HepG2 (cell line): Measurements from ENCODE around the gene DNAJB11. TPM values are rescaled to one million over a fixed set of nuclear protein-coding genes. Genes with fewer than 3 reads are reported as not detected.

ENCODE experiments used
- CEBPB ChIP-seq: IDR thresholded peaks from 2 replicates; pipeline ENCODE4 v1.6.1; 2011; ENCODE audit warnings: low read depth, low read length, improper control_type of control experiment, borderline replicate concordance
- CSRNP1 ChIP-seq: sonication (generic); formaldehyde crosslinking; IDR thresholded peaks from 2 replicates; pipeline ENCODE4 v1.8.1; 2023; ENCODE audit warnings: mild to moderate bottlenecking, missing genetic modification reagents
- HOXD1 ChIP-seq: sonication (generic); formaldehyde crosslinking; IDR thresholded peaks from 2 replicates; pipeline ENCODE4 v1.5.0; 2020; ENCODE audit warnings: missing genetic modification reagents
- IRX3 ChIP-seq: sonication (generic); formaldehyde crosslinking; IDR thresholded peaks from 2 replicates; pipeline ENCODE4 v1.8.1; 2023; ENCODE audit warnings: mild to moderate bottlenecking, low read depth, missing genetic modification reagents, borderline replicate concordance
- KDM2A ChIP-seq: sonication (generic); formaldehyde crosslinking; IDR thresholded peaks from 2 replicates; pipeline ENCODE4 v1.4.0; 2020; ENCODE audit warnings: low read depth, missing genetic modification reagents, borderline replicate concordance
- KLF9 ChIP-seq: IDR thresholded peaks from 2 replicates; pipeline ENCODE4 v1.6.1; 2016; ENCODE audit warnings: low read depth
- NCOA2 ChIP-seq: sonication (generic); formaldehyde crosslinking; IDR thresholded peaks from 2 replicates; pipeline ENCODE4 v1.8.0; 2022; ENCODE audit warnings: inconsistent platforms
- NR2F1 ChIP-seq, 2 experiments: fragments of 450-650 bp in 1 of 2; formaldehyde crosslinking in 1 of 2; IDR thresholded peaks; 2 replicates each; pipeline versions ENCODE4 v1.5.0 to v1.6.1; 2016 to 2020; ENCODE audit warnings: mild to moderate bottlenecking in 1 of 2, missing compliant biosample characterization in 1 of 2, missing genetic modification reagents in 1 of 2, moderate library complexity in 1 of 2
- PCBP1 ChIP-seq: fragments of 200-400 bp; formaldehyde crosslinking; IDR thresholded peaks from 2 replicates; pipeline ENCODE4 v1.6.1; 2017; ENCODE audit warnings: mild to moderate bottlenecking, low read depth, low read length, borderline replicate concordance
- PHF8 ChIP-seq: sonication (generic); formaldehyde crosslinking; IDR thresholded peaks from 2 replicates; pipeline ENCODE4 v1.5.0; 2020; ENCODE audit warnings: missing genetic modification reagents
- PRPF4 ChIP-seq: fragments of 200-400 bp; formaldehyde crosslinking; IDR thresholded peaks from 2 replicates; pipeline ENCODE4 v1.6.1; 2016; ENCODE audit warnings: low read length, low read depth; ENCODE audit not compliant: poor library complexity, severe bottlenecking
- RFXANK ChIP-seq: IDR thresholded peaks from 2 replicates; pipeline ENCODE4 v1.6.1; 2016
- TFDP1 ChIP-seq: IDR thresholded peaks from 2 replicates; pipeline ENCODE4 v1.6.1; 2016; ENCODE audit warnings: missing compliant biosample characterization, missing genetic modification reagents, borderline replicate concordance
- TOE1 ChIP-seq: sonication (generic); formaldehyde crosslinking; IDR thresholded peaks from 2 replicates; pipeline ENCODE4 v1.4.0; 2020; ENCODE audit warnings: mild to moderate bottlenecking, missing genetic modification reagents
- WIZ ChIP-seq: sonication (generic); formaldehyde crosslinking; IDR thresholded peaks from 2 replicates; pipeline ENCODE4 v1.5.1; 2020; ENCODE audit warnings: mild to moderate bottlenecking, missing genetic modification reagents
- ZFY ChIP-seq: sonication (generic); formaldehyde crosslinking; IDR thresholded peaks from 2 replicates; pipeline ENCODE4 v1.4.0; 2020; ENCODE audit warnings: missing genetic modification reagents
- ZNF414 ChIP-seq: sonication (generic); formaldehyde crosslinking; IDR thresholded peaks from 2 replicates; pipeline ENCODE4 v1.5.0; 2020; ENCODE audit warnings: missing genetic modification reagents
- ZNF501 ChIP-seq: sonication (generic); formaldehyde crosslinking; IDR thresholded peaks from 2 replicates; pipeline ENCODE4 v1.5.1; 2020; ENCODE audit warnings: mild to moderate bottlenecking, moderate library complexity, missing genetic modification reagents
- ZNF615 ChIP-seq: sonication (generic); formaldehyde crosslinking; IDR thresholded peaks from 2 replicates; pipeline ENCODE4 v1.5.0; 2020; ENCODE audit warnings: mild to moderate bottlenecking, missing genetic modification reagents, borderline replicate concordance
- polyA plus RNA-seq, 8 experiments: library from polyadenylated mRNA; depleted of rRNA in 3 of 8; stranded (reverse) in 7 of 8; unstranded in 1 of 8; fragments of >200 nt; fragmentation: Illumina TruSeq in 4 of 8; extraction: Trizol in 4 of 8; gene quantifications; 2 replicates each; pipeline versions ENCODE4 v1.2.1 to v1.2.3, GENCODE V29; 2011 to 2016; ENCODE audit warnings: low read depth in 4 of 8, missing spikeins in 1 of 8, mixed read lengths in 1 of 8; ENCODE audit not compliant: insufficient read depth in 1 of 8
- total RNA-seq, 5 experiments: library from RNA; depleted of rRNA; stranded (reverse); fragments of >200 nt; fragmentation: Illumina TruSeq; extraction: Trizol; gene quantifications; 2 replicates each; pipeline ENCODE4 v1.2.3, GENCODE V29; 2016; ENCODE audit warnings: low read depth in 1 of 5

DNAJB11 gene
- total and polyA plus RNA-seq, 2 of the 13 experiments (the other 11 are each of a cell fraction or from before 2014, with no cell fraction given) = 41.0 to 132 TPM

GRCh38 chr3:186599142-186599784, 28.7 kb downstream of the DNAJB11 start (continued):
- TF ChIP-seq IRX3 (0 out of 2 replicates have a peak, but pooled peaks have one; percentile 24), KDM2A (no peak), CSRNP1 (no peak; the same call in 1 of the 2 replicates), PRPF4 (no peak), ZNF501 (CRISPR knock-in tag) (no peak), TOE1 (peak; percentile 76; the same call in 1 of the 2 replicates), PCBP1 (no peak), ZFY (CRISPR knock-in tag) (peak; percentile 67), HOXD1 (CRISPR knock-in tag) (no peak; the same call in 1 of the 2 replicates), WIZ (CRISPR knock-in tag) (0 out of 2 replicates have a peak, but pooled peaks have one; percentile 48), PHF8 (CRISPR knock-in tag) (0 out of 2 replicates have a peak, but pooled peaks have one; percentile 7), NR2F1 (CRISPR knock-in tag; IDR thresholded peaks at IDR 0.05) (peak; percentile 72 to 79; a peak in 3 of 4 replicates), ZNF615 (CRISPR knock-in tag) (no peak), NCOA2 (peak; percentile 95), RFXANK (CRISPR knock-in tag) (peak; percentile 58; the same call in 1 of the 2 replicates), TFDP1 (no peak), ZNF414 (CRISPR knock-in tag) (0 out of 2 replicates have a peak, but pooled peaks have one; percentile 29), CEBPB (peak; percentile 15; the same call in 1 of the 2 replicates), KLF9 (CRISPR knock-in tag) (peak; percentile 71; the same call in 1 of the 2 replicates)
